ENCODE results near the gene EMILIN2.

EMILIN2 gene

GRCh38 chr18:2916184-2916583, 69.4 kb downstream of the EMILIN2 start:
- DNase-seq (ENCODE audit: low spot score), result no peak

- no peak for DNase-seq (ENCODE audit: low spot score)
These were observed 70.6 kb downstream of the EMILIN2 start for GRCh38 chr18:2917259-2918047.

DNA sequence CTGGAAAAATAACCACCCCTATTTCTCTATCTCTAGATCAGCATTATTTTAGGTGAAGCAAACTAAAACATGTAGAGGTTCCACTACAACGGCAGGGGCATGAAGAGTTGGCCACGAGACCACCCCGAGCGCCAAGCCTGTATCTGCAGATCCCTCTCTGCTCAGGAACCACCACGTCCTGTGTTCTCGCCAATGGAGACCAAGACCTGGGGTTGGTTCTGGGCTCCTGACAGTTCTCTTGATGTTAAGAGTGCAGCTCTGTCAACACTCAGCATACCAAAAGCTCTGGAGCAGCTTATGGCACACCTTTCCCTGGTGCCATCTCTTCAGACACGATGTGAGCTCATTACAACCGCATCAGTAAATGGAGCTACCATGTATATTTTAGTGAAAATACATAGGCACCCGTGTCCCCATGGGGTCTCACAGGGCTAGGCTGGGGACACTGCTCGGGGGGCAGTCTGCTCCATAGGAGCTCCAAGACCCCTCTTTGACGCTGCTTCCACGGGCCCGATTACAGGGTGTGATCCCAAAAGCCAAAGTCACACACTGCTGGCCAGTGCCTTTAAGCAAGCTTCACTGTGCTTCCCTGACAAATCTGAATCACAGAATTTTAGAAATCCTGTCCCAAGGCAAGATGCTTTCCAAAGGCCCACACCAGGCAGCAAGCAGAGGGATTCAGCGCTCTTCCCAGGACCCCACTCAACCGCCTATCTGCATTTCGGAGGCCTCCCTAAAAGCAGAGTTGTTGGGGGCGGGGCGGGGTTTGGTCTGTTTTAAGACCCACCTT, 72.2 kb downstream of the EMILIN2 start:
- no peak for DNase-seq (ENCODE audit: low spot score)

- no peak for DNase-seq (ENCODE audit: low spot score)
These were observed 72.8 kb downstream of the EMILIN2 start for GRCh38 chr18:2919600-2919999.

DNA sequence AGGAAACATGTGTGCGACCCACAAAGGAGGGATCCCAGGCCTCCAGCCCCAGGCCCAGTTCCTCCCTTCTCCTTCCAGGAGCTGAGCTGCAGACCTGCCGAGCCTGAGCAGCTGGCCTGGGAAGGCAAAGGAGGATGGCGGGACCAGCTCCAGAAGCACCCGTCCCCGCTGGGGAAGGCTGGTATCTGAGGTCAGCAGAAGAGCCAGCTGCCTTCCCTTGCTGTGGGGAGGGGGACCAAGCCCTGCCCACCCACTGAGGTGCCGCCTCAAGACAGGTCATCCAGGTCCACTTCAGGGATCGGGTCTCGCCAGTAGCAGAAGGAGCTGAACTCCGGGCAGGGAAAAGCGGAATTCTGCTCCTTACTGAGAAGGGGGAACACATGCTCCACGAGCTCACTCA, 73.2 kb downstream of the EMILIN2 start:
- DNase-seq (ENCODE audit: low spot score), result no peak

- DNase-seq (ENCODE audit: low spot score), result no peak
These were observed 73.9 kb downstream of the EMILIN2 start for GRCh38 chr18:2920546-2921343.

- DNase-seq (ENCODE audit: low spot score), result no peak
These were observed 75.0 kb downstream of the EMILIN2 start for GRCh38 chr18:2921778-2922177.

DNA sequence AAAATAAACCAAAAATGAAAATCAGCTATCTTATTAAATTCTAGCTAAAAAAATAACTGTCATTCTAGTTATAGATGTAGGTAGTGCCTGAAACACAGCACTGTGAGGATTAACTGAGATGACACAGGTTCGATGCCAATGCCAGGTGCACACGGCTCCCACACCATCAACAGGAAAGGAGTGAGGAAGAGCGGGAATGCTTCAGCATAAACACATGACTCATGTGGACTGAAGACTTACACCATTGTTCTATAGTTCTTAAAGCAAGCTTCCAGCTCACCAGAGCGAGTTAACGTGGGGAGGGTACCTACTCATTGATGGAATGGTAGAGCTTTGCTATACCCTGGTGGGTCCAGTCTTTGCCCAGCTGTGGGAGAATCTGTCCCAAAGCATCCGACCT, 76.7 kb downstream of the EMILIN2 start:
- no peak for DNase-seq (ENCODE audit: low spot score)

DNA sequence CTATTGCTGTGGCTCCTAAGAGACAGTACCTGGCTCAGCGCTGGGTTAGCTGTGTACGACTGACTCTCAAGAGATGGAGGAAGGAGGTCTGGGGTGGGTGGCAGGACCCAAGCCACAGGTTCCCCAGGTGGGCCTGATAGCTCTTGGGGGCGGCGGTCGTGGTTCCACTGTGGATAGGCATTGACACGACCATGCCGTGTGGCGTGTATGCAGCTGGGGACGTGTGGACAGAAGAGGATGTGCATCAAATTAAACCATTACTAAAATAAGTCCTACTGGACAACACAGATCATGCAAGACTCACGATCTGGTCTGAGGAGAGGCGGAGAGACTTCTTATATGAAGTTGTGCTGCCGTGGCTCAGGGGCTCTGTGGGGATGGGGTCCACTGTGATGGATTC, 78.1 kb downstream of the EMILIN2 start:
- no peak for DNase-seq (ENCODE audit: low spot score)

DNA sequence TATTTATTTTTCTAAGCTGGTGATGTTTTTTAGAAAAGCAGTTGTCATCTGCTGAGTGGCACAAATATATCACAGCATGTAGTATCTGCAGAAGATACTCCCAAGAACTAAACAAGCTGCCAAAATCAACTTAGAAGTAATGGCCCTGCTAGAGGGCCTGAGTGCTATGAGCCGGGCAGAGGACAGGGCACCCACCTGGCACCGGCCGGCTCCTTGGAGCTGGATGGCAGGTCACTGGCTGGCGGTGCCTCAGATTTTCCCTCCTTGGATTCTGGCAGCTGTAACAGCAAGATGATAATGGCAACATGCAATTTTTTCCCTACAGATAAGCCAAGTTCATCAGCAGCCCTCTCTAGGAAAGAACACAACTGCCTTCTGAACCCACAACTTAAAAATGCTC, 79.7 kb downstream of the EMILIN2 start:
- no peak for DNase-seq (ENCODE audit: low spot score)

DNA sequence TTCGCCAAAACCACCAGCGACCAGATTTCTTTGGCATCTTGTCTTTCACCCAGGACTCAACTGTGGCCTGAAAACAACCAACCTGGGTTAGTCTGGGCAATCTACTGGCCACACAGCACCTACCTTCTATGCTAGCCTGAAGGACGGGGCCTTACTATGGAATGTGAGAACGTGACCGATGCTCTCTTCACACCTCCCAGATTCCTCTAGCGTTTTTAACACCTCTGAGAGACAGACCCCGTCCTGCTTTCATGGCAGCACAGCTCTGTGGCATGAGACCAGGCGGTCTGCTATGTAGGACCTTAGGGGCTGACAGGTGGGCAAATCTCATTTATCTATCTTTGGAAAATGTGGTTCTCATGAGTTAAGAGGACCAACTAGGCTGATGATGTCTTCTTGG, 80.9 kb downstream of the EMILIN2 start:
- DNase-seq (ENCODE audit: low spot score), result no peak

GRCh38 chr18:2932247-2933181, 85.7 kb downstream of the EMILIN2 start:
- peak; percentile 68 for DNase-seq (ENCODE audit: low spot score)

- no peak for DNase-seq (ENCODE audit: low spot score)
These were observed 87.2 kb downstream of the EMILIN2 start for GRCh38 chr18:2933995-2934394.

DNA sequence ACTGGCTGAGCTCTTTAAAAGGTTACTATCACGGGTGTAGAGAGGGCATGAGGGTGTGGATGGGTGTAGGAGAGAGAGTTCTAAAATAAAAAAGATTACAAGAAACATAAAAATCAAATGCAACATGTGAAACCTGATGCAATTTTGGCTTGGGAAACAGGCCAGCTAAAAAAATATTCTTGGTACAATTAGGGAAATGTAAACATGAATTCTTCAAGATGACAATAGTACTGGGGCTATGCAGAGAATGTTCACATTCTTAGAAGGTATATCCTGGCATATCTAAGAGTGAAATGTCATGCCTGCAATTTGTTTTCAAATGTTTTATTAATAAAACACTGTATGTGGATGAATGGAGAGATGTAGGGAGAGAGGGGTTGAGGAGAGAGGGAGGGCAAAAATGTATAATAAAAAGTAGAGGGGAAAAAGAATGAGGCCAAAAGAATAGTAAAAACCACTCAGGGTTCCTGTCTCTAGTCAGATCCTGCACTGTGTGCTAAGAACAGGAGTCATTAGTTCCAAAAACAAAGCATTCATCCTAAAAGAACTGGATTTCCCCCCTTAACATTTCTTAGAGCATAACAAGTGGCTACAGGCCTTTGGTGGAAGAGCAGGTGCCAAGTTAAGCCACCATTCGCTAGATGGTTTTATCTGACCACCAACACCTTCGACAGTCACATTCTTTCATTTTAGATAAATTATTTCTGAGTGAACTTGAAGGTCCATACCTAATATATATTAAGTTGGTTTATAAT, 88.8 kb downstream of the EMILIN2 start:
- no peak for DNase-seq (ENCODE audit: low spot score)

DNA sequence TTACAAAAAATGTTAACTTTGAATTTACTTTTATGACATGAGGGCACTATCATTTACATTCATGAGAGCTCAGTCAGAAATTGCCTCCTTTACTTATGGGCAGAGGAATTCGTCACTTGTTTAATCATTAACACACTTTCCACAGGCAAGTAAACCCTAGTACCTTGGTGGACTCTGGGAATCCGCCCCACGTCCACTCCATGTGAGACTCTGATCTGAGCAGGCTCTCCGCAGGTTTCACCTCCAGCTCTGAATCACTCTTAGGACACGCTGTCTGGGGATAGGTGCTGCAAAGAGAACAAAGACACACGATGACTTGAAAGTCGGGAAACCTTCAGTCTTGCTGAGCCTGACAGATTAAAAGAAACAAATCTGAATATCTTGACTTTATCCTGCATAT, 92.5 kb downstream of the EMILIN2 start:
- DNase-seq (ENCODE audit: low spot score), result no peak

DNA sequence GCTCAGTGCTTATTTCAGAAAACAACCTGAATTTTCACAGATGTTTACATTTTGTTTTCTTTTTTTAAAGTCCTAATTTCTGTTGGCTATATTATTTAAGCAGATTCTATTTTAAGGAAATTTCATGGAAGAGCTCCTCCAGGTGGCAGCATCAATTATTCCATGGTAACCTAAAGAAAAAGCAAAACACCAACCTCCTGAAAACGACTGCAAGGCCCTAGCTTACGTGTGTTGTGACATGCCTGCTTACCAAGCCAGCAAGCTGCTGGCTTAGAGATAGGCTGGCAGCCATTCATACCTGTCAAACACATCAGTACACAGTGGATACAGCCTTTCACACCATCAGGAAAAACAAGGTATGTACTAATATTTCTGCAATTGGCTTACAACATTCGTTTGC, 101.2 kb downstream of the EMILIN2 start:
- DNase-seq (ENCODE audit: low spot score), result peak; percentile 11

DNA sequence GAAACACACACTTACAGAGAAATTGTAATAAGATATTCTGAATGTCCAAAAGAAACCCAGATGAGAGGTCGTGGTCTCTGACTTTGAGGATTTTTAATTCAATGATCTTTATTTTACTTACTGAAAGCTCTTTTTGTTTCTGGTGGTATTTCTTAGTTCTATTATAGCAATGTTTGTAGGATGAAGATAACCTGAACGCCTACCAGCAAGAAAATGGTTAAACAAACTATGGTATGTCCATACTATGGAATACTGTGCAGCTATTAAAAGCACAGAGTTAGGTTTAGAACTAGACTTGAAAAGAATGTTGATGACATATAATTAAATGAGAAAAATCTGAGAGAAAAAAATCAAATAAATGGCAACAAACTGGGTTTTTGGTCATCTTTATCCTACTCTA, 105.8 kb downstream of the EMILIN2 start:
- no peak for DNase-seq (ENCODE audit: low spot score)

- no peak for DNase-seq (ENCODE audit: low spot score)
These were observed 107.3 kb downstream of the EMILIN2 start for GRCh38 chr18:2953935-2954653.

- DNase-seq (ENCODE audit: low spot score), result no peak
These were observed 108.3 kb downstream of the EMILIN2 start for GRCh38 chr18:2954869-2955645.

Measured in RKO (cell line).